Spleen (tissue), 7 donors: ENCODE measurements around the gene SMAD3.

Source experiments
- POLR2A ChIP-seq, 3 donors: fragments of 450-650 bp; IDR thresholded peaks; one replicate each; pipeline ENCODE4 v1.5.1; 2017; ENCODE audit warnings: antibody characterized with exemption in 3 of 3, mild to moderate bottlenecking in 1 of 3
- TF ChIP-seq, protein P1 (sequence below), 11 experiments: fragments of 200-600 bp in 7 of 11; fragments of 450-650 bp in 4 of 11; sonication (generic) in 4 of 11; IDR thresholded peaks in 8 of 11; conservative IDR thresholded peaks in 3 of 11; 1 replicate in 7 of 11; 2 replicates in 4 of 11; pipeline versions ENCODE4 v1.4.0 to v1.8.0; 2016 to 2021; ENCODE audit warnings: antibody characterized with exemption in 11 of 11, inconsistent platforms in 4 of 11, mild to moderate bottlenecking in 1 of 11
- donor health status: DM: no; HTN: no; CAD: no; lungs with moderate emphysema.
- donor health status: DM: no; HTN: no; CAD: no.
- donor health status: DM: no; HTN: no; CAD: no.

DNA sequence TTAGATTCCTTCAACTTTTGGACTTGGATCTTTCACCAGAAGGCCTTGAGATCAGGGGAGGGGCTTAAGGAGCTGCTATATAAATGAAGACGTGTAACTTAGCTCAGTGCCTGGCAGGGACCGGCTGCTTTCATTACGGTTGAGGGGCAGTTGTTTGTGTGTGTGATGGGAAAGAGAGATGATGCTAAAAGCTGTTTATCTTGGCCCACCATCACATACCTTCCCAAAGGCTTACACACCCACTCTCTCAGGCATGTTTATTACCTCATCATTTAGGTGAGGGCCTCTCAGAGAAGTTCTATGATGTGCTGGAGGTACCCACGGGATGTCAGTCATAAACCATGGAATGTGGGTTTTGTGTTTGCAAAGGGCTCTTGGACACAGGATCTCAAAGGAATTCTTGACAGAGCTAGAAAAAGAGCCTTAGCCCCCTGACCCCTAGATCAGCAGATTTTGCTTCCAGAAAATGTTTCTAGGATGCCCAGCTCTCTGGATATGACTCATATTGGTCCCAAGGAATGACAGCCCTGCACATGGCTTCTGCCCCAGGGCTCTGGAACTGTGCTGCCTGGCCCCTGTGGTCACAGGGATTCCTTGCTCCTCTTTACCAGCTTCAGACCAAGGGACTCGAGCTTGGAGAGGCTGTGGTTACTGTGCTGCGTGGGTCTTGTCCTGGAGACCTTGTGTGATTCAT is 15.9 kb upstream of the SMAD3 start:
- TF ChIP-seq, protein P1, sequence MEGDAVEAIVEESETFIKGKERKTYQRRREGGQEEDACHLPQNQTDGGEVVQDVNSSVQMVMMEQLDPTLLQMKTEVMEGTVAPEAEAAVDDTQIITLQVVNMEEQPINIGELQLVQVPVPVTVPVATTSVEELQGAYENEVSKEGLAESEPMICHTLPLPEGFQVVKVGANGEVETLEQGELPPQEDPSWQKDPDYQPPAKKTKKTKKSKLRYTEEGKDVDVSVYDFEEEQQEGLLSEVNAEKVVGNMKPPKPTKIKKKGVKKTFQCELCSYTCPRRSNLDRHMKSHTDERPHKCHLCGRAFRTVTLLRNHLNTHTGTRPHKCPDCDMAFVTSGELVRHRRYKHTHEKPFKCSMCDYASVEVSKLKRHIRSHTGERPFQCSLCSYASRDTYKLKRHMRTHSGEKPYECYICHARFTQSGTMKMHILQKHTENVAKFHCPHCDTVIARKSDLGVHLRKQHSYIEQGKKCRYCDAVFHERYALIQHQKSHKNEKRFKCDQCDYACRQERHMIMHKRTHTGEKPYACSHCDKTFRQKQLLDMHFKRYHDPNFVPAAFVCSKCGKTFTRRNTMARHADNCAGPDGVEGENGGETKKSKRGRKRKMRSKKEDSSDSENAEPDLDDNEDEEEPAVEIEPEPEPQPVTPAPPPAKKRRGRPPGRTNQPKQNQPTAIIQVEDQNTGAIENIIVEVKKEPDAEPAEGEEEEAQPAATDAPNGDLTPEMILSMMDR (IDR thresholded peaks at IDR 0.05 in 8 of 11, conservative IDR thresholded peaks at IDR 0.05 in 3 of 11): no peak
- no peak for TF ChIP-seq POLR2A (IDR thresholded peaks at IDR 0.05)
